ENCODE data around the gene CCND2. TPM values are rescaled to one million over a fixed set of nuclear protein-coding genes. Genes with fewer than 3 reads are reported as not detected.
A peak's percentile ranks its signal among the peaks of the same experiment; 100 is the strongest.

CCND2 gene
- total RNA-seq, 1 experiment from 2014 or later = 70.9 TPM

- TSS peak; percentile 59 for BruUV-seq (replicated peaks)
- POLR2A ChIA-PET = interaction anchor here (0.7 to 3.4 kb wide), 9 partner anchors 11 to 332 kb away, joined by 3 to 16 read pairs (median 3); a partner anchor contains a TSS
- CTCF ChIA-PET = interaction anchor here (0.6 to 4.4 kb wide), 8 partner anchors 9 to 207 kb away, joined by 3 to 24 read pairs (median 3); no protein-coding TSS in a partner anchor
- intact Hi-C loops (cut with micrococcal nuclease) = loop anchor here (1.0 kb wide), 2 partner anchors 46 to 217 kb away; partner anchors contain the start of gene RAD51AP1
- Mint-ChIP-seq H3K27me3 (ENCODE audit: insufficient read depth, unreplicated experiment) (no peaks in the 10 kb centered on the region), H3K4me3 (ENCODE audit: unreplicated experiment) (peak within 1 kb of the TSS; percentile 98), H3K9me3 (ENCODE audit: unreplicated experiment) (no peaks in the 10 kb centered on the region), H3K27ac (ENCODE audit: low read depth, unreplicated experiment) (peak within 1 kb of the TSS; percentile 84), H3K36me3 (ENCODE audit: insufficient read depth, unreplicated experiment) (peaks cover 19% of the 10 kb centered on the region), H3K4me1 (ENCODE audit: insufficient read depth, unreplicated experiment) (peaks cover 19% of the 10 kb centered on the region)
- no peak for TF ChIP-seq CTCF (IDR thresholded peaks at IDR 0.05; ENCODE audit: unreplicated experiment)
- DNase-seq (ENCODE audit: unreplicated experiment) = peak; percentile 94
These were observed 47.5 kb downstream of the CCND2 start, which contains the start of gene TIGAR for GRCh38 chr12:4320853-4321701. TSS of gene TIGAR (plus strand) at chr12:4321213. CDS start at chr12:4321272, 59 bp downstream.

- H3K4me3 Mint-ChIP-seq (ENCODE audit: unreplicated experiment) = peak overlapping the region; percentile 98
- ChIA-PET POLR2A (interaction anchor here (0.7 to 3.4 kb wide), 5 partner anchors 9 to 326 kb away, joined by 3 to 16 read pairs (median 4); partner anchors contain the start of genes AKAP3 and NDUFA9), CTCF (interaction anchor here (0.6 to 1.6 kb wide), 6 partner anchors 8 to 774 kb away, joined by 3 to 4 read pairs (median 3); no protein-coding TSS in a partner anchor)
- peaks cover 23% of the 10 kb centered on the region for H3K36me3 Mint-ChIP-seq (ENCODE audit: insufficient read depth, unreplicated experiment)
- intact Hi-C loops (cut with micrococcal nuclease) = no loop called here
- no peak for TF ChIP-seq CTCF (IDR thresholded peaks at IDR 0.05; ENCODE audit: unreplicated experiment)
- no peak for DNase-seq (ENCODE audit: unreplicated experiment)
- H3K27ac Mint-ChIP-seq (ENCODE audit: low read depth, unreplicated experiment) = peak overlapping the region; percentile 16
- no peaks in the 10 kb centered on the region for H3K27me3 Mint-ChIP-seq (ENCODE audit: insufficient read depth, unreplicated experiment)
- no peaks in the 10 kb centered on the region for H3K9me3 Mint-ChIP-seq (ENCODE audit: unreplicated experiment)
- no TSS peak for BruUV-seq (replicated peaks)
- H3K4me1 Mint-ChIP-seq (ENCODE audit: insufficient read depth, unreplicated experiment) = peaks cover 19% of the 10 kb centered on the region
These were observed 49.2 kb downstream of the CCND2 start for GRCh38 chr12:4322726-4323125.

Other genes with a start within 250 kb of the CCND2 start
- gene TIGAR, start 47.5 kb downstream of the CCND2 start, total RNA-seq (2022) = 44.0 and 45.8 TPM in 2 replicates
- not detected in 2 replicates for gene FGF23, start 106.0 kb downstream of the CCND2 start, total RNA-seq (2022)
- gene FGF6, start 172.1 kb downstream of the CCND2 start, total RNA-seq (2022) = not detected in 2 replicates